ENCODE data around the gene KRTAP12-3. TPM values are rescaled to one million over a fixed set of nuclear protein-coding genes. Genes with fewer than 3 reads are reported as not detected.
"Not testable (repeated sequence)": the region's sequence is repeated elsewhere in the genome, so short reads cannot be mapped to it uniquely, and the experiment has no call there.

Gene KRTAP12-3
- polyA plus RNA-seq, 1 experiment = not detected

GRCh38 chr21:44643741-44644310 is 13.9 kb upstream of the KRTAP12-3 start:
- Histone ChIP-seq H3K27me3 (ENCODE audit: control insufficient read depth, insufficient read depth, low read length) (no peaks in the 10 kb centered on the region), H3K4me3 (ENCODE audit: low read depth, low read length) (no peak overlapping the region), H3K9me3 (ENCODE audit: control insufficient read depth, insufficient read depth, low read length) (peaks cover 41% of the 10 kb centered on the region), H3K27ac (ENCODE audit: low read depth, low read length) (no peak overlapping the region)
- DNase-seq (ENCODE audit: low read depth, low spot score) = no peak
- ChIA-PET CTCF (no interaction called here), POLR2A (no interaction called here)
- TF ChIP-seq, protein P1, sequence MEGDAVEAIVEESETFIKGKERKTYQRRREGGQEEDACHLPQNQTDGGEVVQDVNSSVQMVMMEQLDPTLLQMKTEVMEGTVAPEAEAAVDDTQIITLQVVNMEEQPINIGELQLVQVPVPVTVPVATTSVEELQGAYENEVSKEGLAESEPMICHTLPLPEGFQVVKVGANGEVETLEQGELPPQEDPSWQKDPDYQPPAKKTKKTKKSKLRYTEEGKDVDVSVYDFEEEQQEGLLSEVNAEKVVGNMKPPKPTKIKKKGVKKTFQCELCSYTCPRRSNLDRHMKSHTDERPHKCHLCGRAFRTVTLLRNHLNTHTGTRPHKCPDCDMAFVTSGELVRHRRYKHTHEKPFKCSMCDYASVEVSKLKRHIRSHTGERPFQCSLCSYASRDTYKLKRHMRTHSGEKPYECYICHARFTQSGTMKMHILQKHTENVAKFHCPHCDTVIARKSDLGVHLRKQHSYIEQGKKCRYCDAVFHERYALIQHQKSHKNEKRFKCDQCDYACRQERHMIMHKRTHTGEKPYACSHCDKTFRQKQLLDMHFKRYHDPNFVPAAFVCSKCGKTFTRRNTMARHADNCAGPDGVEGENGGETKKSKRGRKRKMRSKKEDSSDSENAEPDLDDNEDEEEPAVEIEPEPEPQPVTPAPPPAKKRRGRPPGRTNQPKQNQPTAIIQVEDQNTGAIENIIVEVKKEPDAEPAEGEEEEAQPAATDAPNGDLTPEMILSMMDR (IDR thresholded peaks at IDR 0.05; ENCODE audit: low read depth, low read length) = no peak

GRCh38 chr21:44644878-44645277 is 12.9 kb upstream of the KRTAP12-3 start:
- POLR2A ChIA-PET = no interaction called here
- TF ChIP-seq, protein P1 (IDR thresholded peaks at IDR 0.05; ENCODE audit: low read depth, low read length) = no peak

DNA sequence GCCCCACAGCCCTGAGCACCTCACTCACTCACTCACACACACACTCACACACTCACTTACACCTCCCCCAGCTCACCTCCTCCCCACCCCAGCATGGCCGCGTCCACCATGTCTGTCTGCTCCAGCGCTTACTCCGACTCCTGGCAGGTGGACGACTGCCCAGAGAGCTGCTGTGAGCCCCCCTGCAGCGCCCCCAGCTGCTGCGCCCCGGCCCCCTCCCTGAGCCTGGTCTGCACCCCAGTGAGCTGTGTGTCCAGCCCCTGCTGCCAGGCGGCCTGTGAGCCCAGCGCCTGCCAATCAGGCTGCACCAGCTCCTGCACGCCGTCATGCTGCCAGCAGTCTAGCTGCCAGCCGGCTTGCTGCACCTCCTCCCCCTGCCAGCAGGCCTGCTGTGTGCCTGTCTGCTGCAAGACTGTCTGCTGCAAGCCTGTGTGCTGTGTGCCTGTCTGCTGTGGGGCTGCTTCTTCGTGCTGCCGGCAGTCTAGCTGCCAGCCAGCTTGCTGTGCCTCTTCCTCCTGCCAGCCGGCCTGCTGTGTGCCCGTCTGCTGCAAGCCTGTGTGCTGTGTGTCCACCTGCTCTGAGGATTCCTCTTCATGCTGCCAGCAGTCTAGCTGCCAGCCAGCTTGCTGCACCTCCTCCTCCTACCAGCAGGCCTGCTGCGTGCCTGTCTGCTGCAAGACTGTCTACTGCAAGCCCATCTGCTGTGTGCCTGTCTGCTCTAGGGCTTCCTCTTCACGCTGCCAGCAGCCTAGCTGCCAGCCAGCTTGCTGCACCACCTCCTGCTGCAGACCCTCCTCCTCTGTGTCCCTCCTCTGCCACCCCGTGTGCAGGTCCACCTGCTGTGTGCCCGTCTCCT is 11.1 kb upstream of the KRTAP12-3 start, which contains the start of gene KRTAP10-11:
TSS of gene KRTAP10-11 (plus strand) at position 49 of the 856 bp plus-strand sequence. CDS start at position 94, 45 bp downstream.
- DNase-seq (ENCODE audit: low read depth, low spot score); POLR2A ChIA-PET; H3K27me3 ChIP-seq (ENCODE audit: control insufficient read depth, insufficient read depth, low read length); H3K27ac ChIP-seq (ENCODE audit: low read depth, low read length); H3K4me3 ChIP-seq (ENCODE audit: low read depth, low read length); CTCF ChIA-PET: not testable (repeated sequence)
- peaks cover 55% of the 10 kb centered on the region for H3K9me3 ChIP-seq (ENCODE audit: control insufficient read depth, insufficient read depth, low read length)

More at GRCh38 chr21:44644878-44645277, 12.9 kb upstream of the KRTAP12-3 start:
- H3K27me3 ChIP-seq (ENCODE audit: control insufficient read depth, insufficient read depth, low read length) = no peaks in the 10 kb centered on the region
- no peak overlapping the region for H3K4me3 ChIP-seq (ENCODE audit: low read depth, low read length)
- no peak for DNase-seq (ENCODE audit: low read depth, low spot score)
- CTCF ChIA-PET = no interaction called here
- H3K9me3 ChIP-seq (ENCODE audit: control insufficient read depth, insufficient read depth, low read length) = peaks cover 43% of the 10 kb centered on the region
- no peak overlapping the region for H3K27ac ChIP-seq (ENCODE audit: low read depth, low read length)

GRCh38 chr21:44647222-44647552 is 10.5 kb upstream of the KRTAP12-3 start:
- DNase-seq (ENCODE audit: low read depth, low spot score) = no peak
- no peak overlapping the region for H3K4me3 ChIP-seq (ENCODE audit: low read depth, low read length)
- no peaks in the 10 kb centered on the region for H3K27me3 ChIP-seq (ENCODE audit: control insufficient read depth, insufficient read depth, low read length)
- POLR2A ChIA-PET = no interaction called here
- CTCF ChIA-PET = no interaction called here
- H3K9me3 ChIP-seq (ENCODE audit: control insufficient read depth, insufficient read depth, low read length) = peaks cover 55% of the 10 kb centered on the region
- TF ChIP-seq, protein P1 (IDR thresholded peaks at IDR 0.05; ENCODE audit: low read depth, low read length) = no peak
- no peak overlapping the region for H3K27ac ChIP-seq (ENCODE audit: low read depth, low read length)

DNA sequence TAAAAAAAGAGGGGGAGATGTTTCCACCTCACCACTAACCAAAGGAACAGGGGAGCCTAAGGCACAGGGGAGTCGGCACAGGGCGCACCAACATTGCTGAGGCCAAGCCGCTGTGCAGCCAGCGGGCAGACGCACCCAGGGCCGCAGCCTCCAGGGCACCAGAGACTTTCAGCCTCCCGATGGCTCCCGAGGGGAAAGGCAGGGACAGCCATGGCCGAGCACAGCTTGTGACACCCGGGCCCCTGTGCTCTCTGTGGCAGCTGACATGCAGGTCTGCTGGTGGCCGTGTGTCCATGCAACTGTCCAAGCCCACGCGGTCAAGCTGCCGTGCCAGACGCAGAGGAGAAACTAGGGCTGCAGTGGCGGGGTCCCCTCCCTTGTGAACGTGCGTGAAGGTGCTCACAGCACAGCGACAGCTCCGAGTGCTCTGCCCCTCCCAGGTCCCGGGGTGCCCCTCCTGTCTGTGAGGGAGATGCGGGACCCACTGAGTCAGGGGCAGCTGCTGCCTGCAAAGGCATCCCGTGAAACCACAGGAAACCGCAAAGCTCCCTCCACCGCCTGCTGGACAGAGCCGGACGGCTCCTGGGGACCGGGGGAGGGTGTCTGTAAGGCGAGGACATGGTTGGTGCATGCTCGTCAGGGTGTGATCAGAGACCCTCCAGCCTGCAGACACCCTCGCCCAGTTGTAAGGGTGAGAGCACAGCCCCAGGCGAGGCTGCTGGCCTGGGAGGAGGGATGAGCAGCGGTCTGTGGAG is 9.0 kb upstream of the KRTAP12-3 start:
- H3K27me3 ChIP-seq (ENCODE audit: control insufficient read depth, insufficient read depth, low read length) = no peaks in the 10 kb centered on the region
- no peak for DNase-seq (ENCODE audit: low read depth, low spot score)
- POLR2A ChIA-PET = no interaction called here
- H3K4me3 ChIP-seq (ENCODE audit: low read depth, low read length) = no peak overlapping the region
- H3K9me3 ChIP-seq (ENCODE audit: control insufficient read depth, insufficient read depth, low read length) = peaks cover 58% of the 10 kb centered on the region
- CTCF ChIA-PET = no interaction called here
- no peak overlapping the region for H3K27ac ChIP-seq (ENCODE audit: low read depth, low read length)
- TF ChIP-seq, protein P1 (IDR thresholded peaks at IDR 0.05; ENCODE audit: low read depth, low read length) = no peak
